OCI-LY1 (cell line): ENCODE data around the gene UPP2.

ENCODE experiments used
- H2AFZ ChIP-seq: fragments of 200-600 bp; sonication (generic), shearing (Covaris generic); 2 replicates; pipeline ENCODE4 v1.6.0; 2014; ENCODE audit warnings: antibody characterized with exemption, mild to moderate bottlenecking, low read length
- H3F3A ChIP-seq: fragments of 200-600 bp; sonication (generic), shearing (Covaris generic); 2 replicates; pipeline ENCODE4 v1.6.0; 2014; ENCODE audit warnings: mild to moderate bottlenecking, antibody characterized with exemption, low read length, moderate library complexity; ENCODE audit not compliant: insufficient read depth
- H3K27ac ChIP-seq: fragments of 200-600 bp; sonication (generic); 2 replicates; pipeline ENCODE4 v1.5.1; 2014; ENCODE audit warnings: low read length, mixed run types, mild to moderate bottlenecking, low read depth; ENCODE audit not compliant: poor library complexity, severe bottlenecking
- H3K27me3 ChIP-seq: fragments of 200-600 bp; sonication (generic); 2 replicates; pipeline ENCODE4 v1.6.0; 2014; ENCODE audit warnings: antibody characterized with exemption, mild to moderate bottlenecking, low read length, moderate library complexity; ENCODE audit not compliant: insufficient read depth
- H3K36me3 ChIP-seq: fragments of 200-600 bp; sonication (generic); 2 replicates; pipeline ENCODE4 v1.6.1; 2014; ENCODE audit warnings: mild to moderate bottlenecking, antibody characterized with exemption, low read length, moderate library complexity, mixed read lengths; ENCODE audit not compliant: insufficient read depth
- H3K4me1 ChIP-seq: fragments of 200-600 bp; sonication (generic); 2 replicates; pipeline ENCODE4 v1.5.1; 2014; ENCODE audit warnings: mild to moderate bottlenecking, low read length, moderate library complexity; ENCODE audit not compliant: insufficient read depth, severe bottlenecking
- H3K4me2 ChIP-seq: fragments of 200-600 bp; sonication (generic), shearing (Covaris generic); 2 replicates; pipeline ENCODE4 v1.6.1; 2014; ENCODE audit warnings: low read length
- H3K4me3 ChIP-seq: fragments of 200-600 bp; sonication (generic); 2 replicates; pipeline ENCODE4 v1.5.1; 2014; ENCODE audit warnings: low read length, low read depth, mild to moderate bottlenecking, mixed read lengths; ENCODE audit not compliant: poor library complexity, severe bottlenecking
- H3K79me2 ChIP-seq: fragments of 200-600 bp; shearing (Covaris generic); 2 replicates; pipeline ENCODE4 v1.6.1; 2016; ENCODE audit warnings: mixed run types, low read length, mixed read lengths; ENCODE audit not compliant: insufficient read depth
- H3K9ac ChIP-seq: fragments of 200-600 bp; sonication (generic), shearing (Covaris generic); 2 replicates; pipeline ENCODE4 v1.6.1; 2014; ENCODE audit warnings: mild to moderate bottlenecking, low read length, mixed read lengths
- H3K9me2 ChIP-seq: fragments of 200-600 bp; sonication (generic), shearing (Covaris generic); 2 replicates; pipeline ENCODE4 v1.6.1; 2014; ENCODE audit warnings: low read depth, mild to moderate bottlenecking, low read length, mixed read lengths
- H3K9me3 ChIP-seq: fragments of 200-600 bp; shearing (Covaris generic); 2 replicates; pipeline ENCODE4 v1.6.1; 2014; ENCODE audit warnings: low read length, mixed read lengths
- H4K20me1 ChIP-seq: fragments of 200-600 bp; sonication (generic), shearing (Covaris generic); 2 replicates; pipeline ENCODE4 v1.6.0; 2016; ENCODE audit warnings: mild to moderate bottlenecking, low read length; ENCODE audit not compliant: insufficient read depth
- CTCF ChIP-seq: fragments of 200-600 bp; sonication (generic), shearing (Covaris generic); IDR thresholded peaks from 2 replicates; pipeline ENCODE4 v1.5.1; 2017; ENCODE audit warnings: mild to moderate bottlenecking, antibody characterized with exemption, low read length, moderate library complexity, mixed read lengths
- EZH2 ChIP-seq: fragments of 200-600 bp; sonication (generic), shearing (Covaris generic); IDR thresholded peaks from 2 replicates; pipeline ENCODE4 v1.8.0; 2017; ENCODE audit warnings: borderline replicate concordance, mixed run types, mild to moderate bottlenecking, antibody characterized with exemption, low read length, moderate library complexity, mixed read lengths

Gene UPP2

GRCh38 chr2:158124896-158125295 is 23.2 kb downstream of the UPP2 start:
- no peaks in the 10 kb centered on the region for H3K4me1 ChIP-seq
- no peaks in the 10 kb centered on the region for H3K79me2 ChIP-seq
- H3K27ac ChIP-seq = no peak overlapping the region
- H3K9me3 ChIP-seq = no peaks in the 10 kb centered on the region
- H3K9ac ChIP-seq = no peak overlapping the region
- H3K9me2 ChIP-seq = no peaks in the 10 kb centered on the region
- H3K4me3 ChIP-seq = no peak overlapping the region
- no peaks in the 10 kb centered on the region for H4K20me1 ChIP-seq
- no peaks in the 10 kb centered on the region for H3K27me3 ChIP-seq
- H3K4me2 ChIP-seq = no peak overlapping the region
- H2AFZ ChIP-seq = no peak overlapping the region
- no peaks in the 10 kb centered on the region for H3K36me3 ChIP-seq
- no peak for TF ChIP-seq CTCF
- TF ChIP-seq EZH2 = no peak
- no peaks in the 10 kb centered on the region for H3F3A ChIP-seq

- no peaks in the 10 kb centered on the region for H3K79me2 ChIP-seq
- no peak overlapping the region for H3K27ac ChIP-seq
- H2AFZ ChIP-seq = no peak overlapping the region
- H3K36me3 ChIP-seq = no peaks in the 10 kb centered on the region
- H3K4me1 ChIP-seq = no peaks in the 10 kb centered on the region
- H3K27me3 ChIP-seq = no peaks in the 10 kb centered on the region
- H3K9me3 ChIP-seq = no peaks in the 10 kb centered on the region
- no peaks in the 10 kb centered on the region for H3F3A ChIP-seq
- TF ChIP-seq EZH2 (no peak), CTCF (no peak)
- H3K4me2 ChIP-seq = no peak overlapping the region
- no peaks in the 10 kb centered on the region for H3K9me2 ChIP-seq
- H3K4me3 ChIP-seq = no peak overlapping the region
- H4K20me1 ChIP-seq = no peaks in the 10 kb centered on the region
- H3K9ac ChIP-seq = no peak overlapping the region
Measured at GRCh38 chr2:158125756-158126498, 24.3 kb downstream of the UPP2 start.

GRCh38 chr2:158127380-158127804 is 25.7 kb downstream of the UPP2 start:
- H3K36me3 ChIP-seq = no peaks in the 10 kb centered on the region

More at GRCh38 chr2:158127380-158127804, 25.7 kb downstream of the UPP2 start:
- Histone ChIP-seq H3K4me1 (no peaks in the 10 kb centered on the region), H3K4me3 (no peak overlapping the region), H3K9me3 (no peaks in the 10 kb centered on the region), H3K4me2 (no peak overlapping the region), H3K79me2 (no peaks in the 10 kb centered on the region), H3K9me2 (no peaks in the 10 kb centered on the region), H2AFZ (no peak overlapping the region), H3F3A (no peaks in the 10 kb centered on the region), H3K27me3 (no peaks in the 10 kb centered on the region), H4K20me1 (no peaks in the 10 kb centered on the region), H3K9ac (no peak overlapping the region), H3K27ac (no peak overlapping the region)
- TF ChIP-seq CTCF (no peak), EZH2 (no peak)
